Cardiac atrium fibroblast (primary cell): Measurements from ENCODE around the gene NHLRC2. TPM values are rescaled to one million over a fixed set of nuclear protein-coding genes. Genes with fewer than 3 reads are reported as not detected.

ENCODE experiments used
- total RNA-seq: library from RNA; depleted of rRNA; stranded (reverse); fragments of >200 nt; gene quantifications from 2 replicates; pipeline ENCODE4 v1.2.3, GENCODE V29; 2015

NHLRC2 gene, protein sequence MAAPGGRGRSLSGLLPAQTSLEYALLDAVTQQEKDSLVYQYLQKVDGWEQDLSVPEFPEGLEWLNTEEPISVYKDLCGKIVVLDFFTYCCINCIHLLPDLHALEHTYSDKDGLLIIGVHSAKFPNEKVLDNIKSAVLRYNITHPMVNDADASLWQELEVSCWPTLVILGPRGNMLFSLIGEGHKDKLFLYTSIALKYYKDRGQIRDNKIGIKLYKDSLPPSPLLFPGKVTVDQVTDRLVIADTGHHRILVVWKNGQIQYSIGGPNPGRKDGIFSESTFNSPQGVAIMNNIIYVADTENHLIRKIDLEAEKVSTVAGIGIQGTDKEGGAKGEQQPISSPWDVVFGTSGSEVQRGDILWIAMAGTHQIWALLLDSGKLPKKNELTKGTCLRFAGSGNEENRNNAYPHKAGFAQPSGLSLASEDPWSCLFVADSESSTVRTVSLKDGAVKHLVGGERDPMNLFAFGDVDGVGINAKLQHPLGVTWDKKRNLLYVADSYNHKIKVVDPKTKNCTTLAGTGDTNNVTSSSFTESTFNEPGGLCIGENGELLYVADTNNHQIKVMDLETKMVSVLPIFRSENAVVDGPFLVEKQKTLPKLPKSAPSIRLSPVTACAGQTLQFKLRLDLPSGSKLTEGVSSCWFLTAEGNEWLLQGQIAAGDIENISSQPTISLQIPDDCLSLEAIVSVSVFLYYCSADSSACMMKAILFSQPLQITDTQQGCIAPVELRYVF
- 6.3 and 9.2 TPM in 2 replicates for total RNA-seq

GRCh38 chr10:113854013-113854760, at the start of gene NHLRC2, which contains the start of gene DCLRE1A:
TSS of gene NHLRC2 (plus strand) at chr10:113854661. CDS start at chr10:113854873, 212 bp downstream.
TSS of gene DCLRE1A (minus strand) at chr10:113854082. CDS start at chr10:113853182, 900 bp downstream.

Other genes with a start within 250 kb of the NHLRC2 start
- not detected in 2 replicates for gene NRAP, start 190.6 kb upstream of the NHLRC2 start, total RNA-seq
- gene CASP7, start 174.7 kb upstream of the NHLRC2 start, total RNA-seq, result 29.4 and 35.5 TPM in 2 replicates
- not detected in 2 replicates for gene PLEKHS1, start 103.0 kb upstream of the NHLRC2 start, total RNA-seq
- 0.54 and 3.2 TPM in 2 replicates for gene DCLRE1A, start 579 bp upstream of the NHLRC2 start, total RNA-seq
- not detected in 2 replicates for gene ADRB1, start 189.2 kb downstream of the NHLRC2 start, total RNA-seq